ENCODE results near the gene KLHL12. TPM values are rescaled to one million over a fixed set of nuclear protein-coding genes. Genes with fewer than 3 reads are reported as not detected.

KLHL12 gene
- total RNA-seq, 1 experiment from 2014 or later = 33.8 TPM

DNA sequence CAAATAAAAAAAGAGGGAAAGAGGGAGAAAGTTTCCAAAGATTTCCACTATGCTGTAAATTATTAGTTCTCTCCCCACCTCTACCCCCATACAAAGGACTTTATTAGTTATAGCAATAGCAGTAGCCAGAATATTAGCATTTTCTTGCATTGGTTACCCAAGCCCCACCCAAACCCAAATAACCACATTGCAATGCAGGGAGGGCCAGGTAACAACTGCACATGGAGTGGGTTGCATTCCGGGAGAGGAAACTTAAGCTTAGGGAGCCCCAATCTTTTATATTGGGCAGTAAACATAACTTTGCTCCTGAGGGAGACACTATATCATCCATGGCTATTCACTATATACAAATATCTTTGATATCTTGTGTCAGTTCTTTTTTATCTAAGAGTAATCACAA is 25.1 kb upstream of the KLHL12 start:
- no peak for DNase-seq (ENCODE audit: low read depth, low spot score)
- H3K27ac ChIP-seq (ENCODE audit: low read depth, low read length) = no peak overlapping the region
- intact Hi-C loops (cut with micrococcal nuclease) = no loop called here
- no peaks in the 10 kb centered on the region for H3K9me3 ChIP-seq (ENCODE audit: control insufficient read depth in 1 of 2, insufficient read depth in 1 of 2, low read depth in 1 of 2, low read length in 2 of 2)
- H3K79me2 ChIP-seq (ENCODE audit: insufficient read depth, low read length) = peaks cover 69% of the 10 kb centered on the region
- ChIA-PET RAD21 (ENCODE audit: low non-redundant PET in 1 of 2, low total read pairs in 2 of 2, uncharacterized antibody in 2 of 2, unreplicated experiment in 2 of 2) (no interaction called here), POLR2A (no interaction called here), CTCF (interaction anchor here (1.6 kb wide), 1 partner anchor 8 kb away, joined by 3 read pairs; no protein-coding TSS in a partner anchor)
- 0 out of 2 replicates have a peak, but pooled peaks cover 2% of the 10 kb centered on the region for H4K20me1 ChIP-seq (ENCODE audit: insufficient read depth)
- no peak overlapping the region for H2AFZ ChIP-seq (ENCODE audit: low read depth, low read length, poor library complexity, severe bottlenecking)
- no peak overlapping the region for H3K4me2 ChIP-seq (ENCODE audit: low read length)
- H3K4me1 ChIP-seq (ENCODE audit: control insufficient read depth in 1 of 2, insufficient read depth in 2 of 2, low read length in 2 of 2) = peaks cover 5 to 21% of the 10 kb centered on the region in 2 experiments; a peak in 3 of 4 replicates
- TF ChIP-seq ZNF274 (IDR thresholded peaks at IDR 0.05; ENCODE audit: low read depth, low read length) (no peak), JUND (IDR thresholded peaks at IDR 0.05) (no peak), SIN3A (IDR thresholded peaks at IDR 0.05; ENCODE audit: low read depth) (no peak), EGR1 (IDR thresholded peaks at IDR 0.05; ENCODE audit: low read depth) (no peak), ELF1 (IDR thresholded peaks at IDR 0.05; ENCODE audit: borderline replicate concordance, low read depth) (no peak), CBX3 (IDR thresholded peaks at IDR 0.05; ENCODE audit: low read depth) (no peak), YY1 (IDR thresholded peaks at IDR 0.05; ENCODE audit: extremely low read depth, insufficient replicate concordance, low read depth, low read length) (no peak), ZBTB33 (IDR thresholded peaks at IDR 0.05; ENCODE audit: extremely low read depth, insufficient replicate concordance, low read length) (no peak), CEBPB (IDR thresholded peaks at IDR 0.05; ENCODE audit: low read depth) (no peak), ZFX (IDR thresholded peaks at IDR 0.05) (no peak)
- TF ChIP-seq, protein P1, sequence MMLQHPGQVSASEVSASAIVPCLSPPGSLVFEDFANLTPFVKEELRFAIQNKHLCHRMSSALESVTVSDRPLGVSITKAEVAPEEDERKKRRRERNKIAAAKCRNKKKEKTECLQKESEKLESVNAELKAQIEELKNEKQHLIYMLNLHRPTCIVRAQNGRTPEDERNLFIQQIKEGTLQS (IDR thresholded peaks at IDR 0.05) = no peak
- TF ChIP-seq, protein P2, sequence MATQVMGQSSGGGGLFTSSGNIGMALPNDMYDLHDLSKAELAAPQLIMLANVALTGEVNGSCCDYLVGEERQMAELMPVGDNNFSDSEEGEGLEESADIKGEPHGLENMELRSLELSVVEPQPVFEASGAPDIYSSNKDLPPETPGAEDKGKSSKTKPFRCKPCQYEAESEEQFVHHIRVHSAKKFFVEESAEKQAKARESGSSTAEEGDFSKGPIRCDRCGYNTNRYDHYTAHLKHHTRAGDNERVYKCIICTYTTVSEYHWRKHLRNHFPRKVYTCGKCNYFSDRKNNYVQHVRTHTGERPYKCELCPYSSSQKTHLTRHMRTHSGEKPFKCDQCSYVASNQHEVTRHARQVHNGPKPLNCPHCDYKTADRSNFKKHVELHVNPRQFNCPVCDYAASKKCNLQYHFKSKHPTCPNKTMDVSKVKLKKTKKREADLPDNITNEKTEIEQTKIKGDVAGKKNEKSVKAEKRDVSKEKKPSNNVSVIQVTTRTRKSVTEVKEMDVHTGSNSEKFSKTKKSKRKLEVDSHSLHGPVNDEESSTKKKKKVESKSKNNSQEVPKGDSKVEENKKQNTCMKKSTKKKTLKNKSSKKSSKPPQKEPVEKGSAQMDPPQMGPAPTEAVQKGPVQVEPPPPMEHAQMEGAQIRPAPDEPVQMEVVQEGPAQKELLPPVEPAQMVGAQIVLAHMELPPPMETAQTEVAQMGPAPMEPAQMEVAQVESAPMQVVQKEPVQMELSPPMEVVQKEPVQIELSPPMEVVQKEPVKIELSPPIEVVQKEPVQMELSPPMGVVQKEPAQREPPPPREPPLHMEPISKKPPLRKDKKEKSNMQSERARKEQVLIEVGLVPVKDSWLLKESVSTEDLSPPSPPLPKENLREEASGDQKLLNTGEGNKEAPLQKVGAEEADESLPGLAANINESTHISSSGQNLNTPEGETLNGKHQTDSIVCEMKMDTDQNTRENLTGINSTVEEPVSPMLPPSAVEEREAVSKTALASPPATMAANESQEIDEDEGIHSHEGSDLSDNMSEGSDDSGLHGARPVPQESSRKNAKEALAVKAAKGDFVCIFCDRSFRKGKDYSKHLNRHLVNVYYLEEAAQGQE (IDR thresholded peaks at IDR 0.05; ENCODE audit: low read depth) = no peak
- H3K27me3 ChIP-seq (ENCODE audit: insufficient read depth, low read length) = no peaks in the 10 kb centered on the region
- ATAC-seq = no peak
- H3K9me2 ChIP-seq (ENCODE audit: insufficient read depth) = no peaks in the 10 kb centered on the region
- H3K4me3 ChIP-seq (replicated peaks in 1 of 2; ENCODE audit: low read depth in 1 of 2, low read length in 2 of 2) = no peak overlapping the region
- H3K36me3 ChIP-seq (ENCODE audit: control insufficient read depth in 1 of 2, insufficient read depth in 2 of 2, low read length in 2 of 2) = peaks cover 15 to 20% of the 10 kb centered on the region in 2 experiments
- H3K9ac ChIP-seq (ENCODE audit: low read length) = no peak overlapping the region
- BruUV-seq (replicated peaks) = no TSS peak
